HG03175 (cell line): Measurements from ENCODE around the gene BCR.

ENCODE experiments used
- ATAC-seq: cut with Tn5 transposase; IDR thresholded peaks from one replicate; pipeline ENCODE4 v1.9.1; 2021; ENCODE audit warnings: mild to moderate bottlenecking, moderate library complexity; ENCODE audit not compliant: unreplicated experiment

Gene BCR

GRCh38 chr22:23175817-23176644 lies 4.3 kb upstream of the BCR start:
- no peak for ATAC-seq

GRCh38 chr22:23176645-23177027 lies 3.7 kb upstream of the BCR start:
- no peak for ATAC-seq

- no peak for ATAC-seq
Measured at GRCh38 chr22:23177197-23177596, 3.1 kb upstream of the BCR start.

- ATAC-seq = no peak
Measured at GRCh38 chr22:23178512-23179254, 1.6 kb upstream of the BCR start.

GRCh38 chr22:23179381-23180299 lies 669 bp upstream of the BCR start:
- no peak for ATAC-seq

- no peak for ATAC-seq
Measured at GRCh38 chr22:23180893-23181720, 798 bp downstream of the BCR start.

GRCh38 chr22:23181721-23182308 lies 1.5 kb downstream of the BCR start:
- no peak for ATAC-seq

GRCh38 chr22:23182309-23183060 lies 2.2 kb downstream of the BCR start:
- ATAC-seq = no peak

- no peak for ATAC-seq
Measured at GRCh38 chr22:23183061-23183698, 2.9 kb downstream of the BCR start.

- no peak for ATAC-seq
Measured at GRCh38 chr22:23184100-23184763, 3.9 kb downstream of the BCR start.

- ATAC-seq = no peak
Measured at GRCh38 chr22:23184764-23185113, 4.4 kb downstream of the BCR start.

GRCh38 chr22:23187211-23187610 lies 6.9 kb downstream of the BCR start:
- no peak for ATAC-seq

- ATAC-seq = no peak
Measured at GRCh38 chr22:23187871-23188700, 7.8 kb downstream of the BCR start.

GRCh38 chr22:23190526-23190925 lies 10.2 kb downstream of the BCR start:
- no peak for ATAC-seq

GRCh38 chr22:23192133-23192532 lies 11.8 kb downstream of the BCR start:
- ATAC-seq = no peak

- no peak for ATAC-seq
Measured at GRCh38 chr22:23192558-23192957, 12.2 kb downstream of the BCR start.

GRCh38 chr22:23193196-23193827 lies 13.0 kb downstream of the BCR start:
- ATAC-seq = no peak
